WI38 (cell line): Measurements from ENCODE around the gene FBXL22.
A peak's percentile ranks its signal among the peaks of the same experiment; 100 is the strongest.

ENCODE experiments used
- H3K4me3 ChIP-seq: 2 replicates; pipeline ENCODE4 v1.5.1; 2011; ENCODE audit warnings: low read depth, mild to moderate bottlenecking, control low read depth, low read length
- TF ChIP-seq, protein P1 (sequence below): IDR thresholded peaks from 2 replicates; pipeline ENCODE4 v1.5.1; 2012; ENCODE audit warnings: low read depth, mild to moderate bottlenecking, control low read depth, low read length

Gene FBXL22

DNA sequence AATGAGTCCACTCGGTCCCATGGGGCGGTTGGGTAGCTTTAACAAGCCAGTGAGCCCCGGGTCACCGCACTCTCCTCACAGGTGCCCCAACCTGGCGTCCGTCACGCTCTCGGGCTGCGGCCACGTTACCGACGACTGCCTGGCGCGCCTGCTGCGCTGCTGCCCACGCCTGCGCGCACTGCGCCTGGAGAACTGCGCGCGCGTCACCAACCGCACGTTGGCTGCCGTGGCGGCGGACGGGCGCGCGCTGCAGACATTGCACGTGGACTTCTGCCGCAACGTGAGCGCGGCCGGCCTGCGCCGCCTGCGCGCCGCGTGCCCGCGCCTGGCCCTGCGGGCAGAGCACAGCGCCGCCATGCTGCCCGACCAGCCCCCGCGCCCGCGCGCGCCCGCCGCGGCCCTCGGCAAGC is 3.4 kb downstream of the FBXL22 start:
- TF ChIP-seq, protein P1, sequence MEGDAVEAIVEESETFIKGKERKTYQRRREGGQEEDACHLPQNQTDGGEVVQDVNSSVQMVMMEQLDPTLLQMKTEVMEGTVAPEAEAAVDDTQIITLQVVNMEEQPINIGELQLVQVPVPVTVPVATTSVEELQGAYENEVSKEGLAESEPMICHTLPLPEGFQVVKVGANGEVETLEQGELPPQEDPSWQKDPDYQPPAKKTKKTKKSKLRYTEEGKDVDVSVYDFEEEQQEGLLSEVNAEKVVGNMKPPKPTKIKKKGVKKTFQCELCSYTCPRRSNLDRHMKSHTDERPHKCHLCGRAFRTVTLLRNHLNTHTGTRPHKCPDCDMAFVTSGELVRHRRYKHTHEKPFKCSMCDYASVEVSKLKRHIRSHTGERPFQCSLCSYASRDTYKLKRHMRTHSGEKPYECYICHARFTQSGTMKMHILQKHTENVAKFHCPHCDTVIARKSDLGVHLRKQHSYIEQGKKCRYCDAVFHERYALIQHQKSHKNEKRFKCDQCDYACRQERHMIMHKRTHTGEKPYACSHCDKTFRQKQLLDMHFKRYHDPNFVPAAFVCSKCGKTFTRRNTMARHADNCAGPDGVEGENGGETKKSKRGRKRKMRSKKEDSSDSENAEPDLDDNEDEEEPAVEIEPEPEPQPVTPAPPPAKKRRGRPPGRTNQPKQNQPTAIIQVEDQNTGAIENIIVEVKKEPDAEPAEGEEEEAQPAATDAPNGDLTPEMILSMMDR: no peak
- peak overlapping the region; percentile 65 for H3K4me3 ChIP-seq

DNA sequence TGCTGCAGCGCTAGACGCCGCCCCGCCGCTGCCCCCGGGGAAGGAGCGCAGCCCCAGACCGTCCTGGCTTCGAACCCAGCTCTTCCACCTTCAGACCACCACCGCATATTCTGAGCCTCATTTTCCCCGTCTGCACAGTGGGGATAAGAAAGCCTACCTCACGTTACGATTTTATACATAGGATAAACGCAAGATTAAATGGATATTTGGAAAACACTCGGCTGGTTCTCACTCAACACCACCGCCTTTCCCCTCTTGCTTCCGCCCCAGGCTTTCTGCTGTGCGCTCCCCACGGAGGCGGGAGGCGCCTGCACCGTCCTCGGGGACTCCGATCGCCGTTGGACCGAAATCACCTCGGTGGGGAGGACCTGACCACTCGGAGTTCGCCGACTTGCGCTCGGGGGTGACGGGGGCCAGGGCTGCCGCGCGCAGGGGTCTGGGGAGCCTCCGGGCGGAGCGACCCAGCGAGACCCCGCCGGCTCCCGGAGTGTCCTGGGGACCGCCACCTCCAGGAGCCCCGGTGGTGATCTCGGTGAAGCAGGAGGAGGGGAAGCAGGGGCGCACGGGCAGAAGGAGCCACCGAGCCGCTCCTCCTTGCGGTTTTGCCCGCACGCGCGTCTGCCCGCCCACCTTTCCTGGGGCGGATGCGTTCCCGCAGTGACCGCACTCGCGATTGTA is 4.0 kb downstream of the FBXL22 start:
- peak overlapping the region; percentile 65 for H3K4me3 ChIP-seq
- TF ChIP-seq, protein P1: no peak

DNA sequence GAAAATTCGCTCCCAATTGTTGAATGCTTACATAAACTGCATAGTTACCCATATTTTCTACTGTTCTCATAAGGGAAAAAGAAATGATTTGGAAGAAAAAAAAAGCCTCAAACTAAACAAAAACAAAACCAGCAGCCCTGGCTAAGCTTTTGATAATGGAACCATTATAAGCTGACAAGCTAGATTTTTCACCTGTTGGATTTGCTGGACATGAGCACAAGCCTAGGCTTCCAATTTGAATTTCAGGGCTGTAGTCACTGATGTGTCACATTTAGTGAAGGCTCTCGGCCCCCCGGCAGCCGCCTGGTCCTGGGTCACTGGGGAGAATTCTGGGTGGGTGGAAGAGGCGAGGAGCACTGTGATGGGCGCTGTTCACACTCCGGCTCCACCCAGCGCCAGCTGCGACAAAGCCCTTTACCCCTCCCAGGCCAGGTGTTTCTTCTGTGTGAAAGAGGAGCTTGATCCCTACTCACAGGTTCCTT is 4.6 kb downstream of the FBXL22 start:
- H3K4me3 ChIP-seq: peak overlapping the region; percentile 65
- TF ChIP-seq, protein P1: no peak

DNA sequence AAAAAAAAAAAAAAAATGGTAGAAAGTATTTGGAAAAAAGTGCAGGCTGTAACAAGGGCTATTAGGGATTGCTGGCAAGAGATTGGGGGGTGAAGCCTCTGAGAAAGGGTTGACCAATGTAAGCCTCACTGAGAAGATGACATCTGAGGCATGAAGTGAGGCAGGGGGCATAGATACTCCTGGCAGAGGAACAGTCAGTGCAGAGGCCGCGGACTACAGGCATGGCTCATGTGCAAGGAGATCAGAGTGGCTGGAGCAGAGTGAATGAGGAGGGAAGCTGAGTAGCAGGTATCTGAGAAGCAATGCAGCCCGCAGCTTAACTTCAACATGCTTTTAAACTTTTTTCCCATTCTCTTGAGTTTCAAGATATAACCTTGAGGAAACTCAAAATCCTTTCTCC is 5.4 kb downstream of the FBXL22 start:
- TF ChIP-seq, protein P1: no peak
- H3K4me3 ChIP-seq: no peak overlapping the region

DNA sequence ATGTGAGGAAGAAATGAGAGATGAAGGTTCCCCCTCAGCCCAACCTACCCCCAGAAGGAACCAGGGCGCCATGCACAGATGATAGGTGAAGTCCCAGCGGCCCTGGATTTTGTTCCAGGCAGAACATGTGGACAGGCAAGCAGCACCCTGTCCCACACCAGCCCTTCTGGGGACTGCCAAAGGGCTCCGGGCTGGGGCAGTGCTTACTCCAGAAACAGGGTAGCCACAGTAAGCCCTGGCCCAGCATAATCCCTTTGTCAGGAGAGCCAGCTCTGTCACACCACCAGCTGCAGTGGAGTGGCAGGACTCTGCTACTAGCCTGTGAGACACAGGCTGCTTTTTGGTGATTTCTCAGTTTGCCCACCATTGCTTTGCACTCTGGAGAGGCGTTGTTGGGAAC is 6.3 kb downstream of the FBXL22 start:
- TF ChIP-seq, protein P1: no peak
- H3K4me3 ChIP-seq: no peak overlapping the region

DNA sequence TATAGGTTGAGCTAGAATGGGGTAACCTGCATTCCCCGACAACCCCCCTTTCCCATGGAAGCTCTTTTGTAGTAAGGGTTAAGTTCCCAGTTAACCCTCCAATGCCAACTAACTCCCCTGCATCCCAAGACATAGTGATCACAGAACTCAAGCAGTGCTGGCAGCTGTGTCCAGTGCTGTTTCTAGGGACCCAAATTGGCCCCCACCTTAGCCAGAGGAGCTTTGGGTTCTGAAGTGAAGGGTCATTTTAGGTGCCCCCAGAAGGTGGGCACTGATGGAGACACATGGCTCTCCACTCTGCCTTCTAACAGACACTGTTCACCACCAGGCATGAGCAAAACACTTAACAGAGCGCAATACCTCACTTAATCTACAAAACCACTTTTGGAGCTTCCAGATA is 7.1 kb downstream of the FBXL22 start:
- no peak overlapping the region for H3K4me3 ChIP-seq
- TF ChIP-seq, protein P1: no peak

DNA sequence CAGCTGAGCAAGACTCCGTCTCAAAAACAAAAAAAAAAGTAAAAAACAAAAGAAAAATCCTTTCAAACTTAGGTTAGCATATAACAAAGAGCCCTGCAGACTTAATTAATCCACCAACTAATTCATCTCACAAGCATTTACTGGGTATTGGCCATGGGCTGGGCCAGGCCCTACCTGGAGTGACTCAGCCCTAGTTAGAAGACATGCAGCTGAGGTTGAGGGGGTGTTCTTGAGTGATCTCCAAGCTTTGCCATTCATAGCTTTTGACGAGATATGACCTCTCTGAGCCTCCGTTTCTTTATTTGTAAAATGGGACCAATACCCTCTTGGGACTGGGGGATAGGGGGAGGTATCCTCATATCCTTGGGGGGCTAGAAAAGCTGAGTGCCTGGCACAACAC is 7.8 kb downstream of the FBXL22 start:
- H3K4me3 ChIP-seq: no peak overlapping the region
- TF ChIP-seq, protein P1: no peak
